ENCODE data around the gene TBX5.

The TBX5 gene

DNA sequence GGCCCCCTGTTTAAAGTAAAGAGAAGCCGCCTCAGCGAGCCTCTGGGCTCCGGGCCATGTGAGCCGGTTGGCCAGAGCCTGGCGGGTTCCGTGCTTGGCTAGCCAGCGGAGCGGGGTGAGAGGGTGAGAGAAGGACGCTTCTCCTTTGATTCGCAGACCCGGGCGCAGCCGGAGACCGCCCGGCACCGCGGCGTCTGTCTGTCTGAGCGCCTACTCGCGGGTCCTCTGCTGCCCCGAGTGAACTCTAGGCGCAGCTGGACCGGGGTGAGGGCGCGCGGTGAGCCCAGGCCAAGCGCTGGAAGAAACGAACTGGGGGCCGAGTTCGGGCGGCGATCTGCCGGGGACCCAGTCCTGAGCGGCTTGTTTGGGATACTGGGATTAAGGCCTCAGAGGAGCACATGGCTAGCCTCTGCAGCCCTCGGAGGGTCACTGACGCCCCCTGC is 41.4 kb upstream of the TBX5 start:
- TF ChIP-seq CTCF (IDR thresholded peaks at IDR 0.05; ENCODE audit: low read depth, low read length), result no peak
- H3K4me3 ChIP-seq (ENCODE audit: low read depth, low read length), result no peak overlapping the region

DNA sequence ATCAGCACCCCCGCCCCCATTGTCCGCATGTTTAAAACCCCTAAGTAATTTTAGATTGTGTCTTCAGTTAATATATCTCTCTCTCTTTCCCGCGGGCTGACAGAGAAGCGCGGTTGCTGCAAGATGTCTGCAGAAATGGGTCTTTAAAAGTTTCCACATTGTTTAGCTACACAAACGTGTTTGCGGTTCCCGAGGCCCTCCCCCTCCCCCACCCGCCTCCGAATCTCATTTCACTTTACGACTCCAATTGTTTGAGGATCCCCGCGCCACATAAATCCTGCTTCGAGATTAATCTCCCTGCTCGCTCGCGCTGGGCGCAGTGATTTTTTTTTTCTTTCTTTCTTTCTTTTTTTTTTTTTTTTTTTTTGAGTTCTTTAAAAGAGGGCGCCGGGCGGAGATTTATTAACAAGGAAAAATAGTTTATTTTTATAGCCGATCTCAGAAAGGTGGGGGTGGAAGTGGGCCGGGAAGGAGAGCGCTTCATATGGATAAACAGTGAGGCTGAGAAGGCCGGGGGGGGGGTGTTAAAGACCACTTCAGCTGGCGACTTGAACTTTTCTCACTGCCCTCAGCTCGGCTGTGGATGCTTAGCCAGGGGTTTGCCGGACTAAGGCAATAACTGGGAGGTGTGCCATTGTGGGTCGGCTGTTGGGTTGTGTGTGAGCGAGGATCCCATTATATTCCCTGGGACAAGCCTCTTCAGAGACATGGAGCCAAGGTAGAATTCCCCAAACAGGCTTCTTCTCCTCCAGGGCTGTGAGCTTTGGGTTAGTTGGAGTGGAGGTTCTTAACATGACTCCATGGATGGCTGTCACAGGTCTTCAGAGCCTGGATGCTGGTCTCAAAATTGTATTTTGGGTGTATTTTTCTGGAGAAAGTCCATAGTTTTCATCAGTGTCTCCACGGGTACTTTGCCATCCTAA is 39.7 kb upstream of the TBX5 start:
- no peak overlapping the region for H3K4me3 ChIP-seq (ENCODE audit: low read depth, low read length)
- TF ChIP-seq CTCF (IDR thresholded peaks at IDR 0.05; ENCODE audit: low read depth, low read length), result no peak

GRCh38 chr12:114444422-114445279 is 38.7 kb upstream of the TBX5 start:
- TF ChIP-seq CTCF (IDR thresholded peaks at IDR 0.05; ENCODE audit: low read depth, low read length), result no peak
- no peak overlapping the region for H3K4me3 ChIP-seq (ENCODE audit: low read depth, low read length)

- TF ChIP-seq CTCF (IDR thresholded peaks at IDR 0.05; ENCODE audit: low read depth, low read length), result no peak
- no peak overlapping the region for H3K4me3 ChIP-seq (ENCODE audit: low read depth, low read length)
Observed at GRCh38 chr12:114443607-114444421, 37.9 kb upstream of the TBX5 start.

DNA sequence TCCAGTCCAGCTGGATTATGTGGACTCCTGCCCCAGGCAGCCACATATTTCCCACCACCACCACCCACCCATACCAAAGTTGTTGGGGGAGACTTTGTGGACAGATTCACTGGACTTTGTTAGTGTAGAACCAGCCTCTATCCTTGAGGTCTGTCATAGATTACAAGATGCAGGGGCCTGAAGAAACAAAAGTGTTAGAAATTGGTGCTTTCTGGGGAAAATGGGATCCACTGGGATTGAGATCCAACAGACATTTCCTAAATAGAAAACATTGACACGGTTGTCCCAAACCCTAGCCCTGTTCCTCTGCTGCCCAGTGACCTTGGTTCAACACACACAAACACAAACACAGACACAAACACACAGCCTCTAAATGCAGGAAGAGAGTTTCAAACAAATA is 36.6 kb upstream of the TBX5 start:
- H3K4me3 ChIP-seq (ENCODE audit: low read depth, low read length), result no peak overlapping the region
- no peak for TF ChIP-seq CTCF (IDR thresholded peaks at IDR 0.05; ENCODE audit: low read depth, low read length)

DNA sequence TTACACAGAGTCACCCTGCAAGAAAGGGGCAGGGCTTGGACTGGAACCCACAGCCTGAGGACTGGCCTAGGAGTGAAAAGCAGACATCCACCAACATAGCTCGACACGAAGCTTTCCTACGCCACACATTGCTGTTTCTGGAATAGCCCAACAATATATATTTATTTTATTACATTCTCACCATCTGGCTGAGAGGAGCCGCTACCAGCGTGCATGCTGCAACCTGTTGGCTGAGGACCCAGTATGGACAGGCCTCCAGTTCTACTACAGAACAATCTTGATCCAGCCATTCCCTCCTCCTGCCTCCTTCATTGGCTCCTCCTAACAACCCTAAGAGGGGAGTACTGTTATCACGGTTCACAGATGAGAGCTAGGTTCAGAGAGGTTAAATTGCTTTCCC is 35.6 kb upstream of the TBX5 start:
- TF ChIP-seq CTCF (IDR thresholded peaks at IDR 0.05; ENCODE audit: low read depth, low read length), result no peak
- H3K4me3 ChIP-seq (ENCODE audit: low read depth, low read length), result no peak overlapping the region

All from WI38 (cell line).